Mammary epithelial cell (primary cell): ENCODE data around the gene RICTOR.

Source experiments
- CTCF ChIP-seq, 2 donors: IDR thresholded peaks in 1 of 2; conservative IDR thresholded peaks in 1 of 2; 2 replicates each; pipeline ENCODE4 v1.5.1; 2011 to 2012; ENCODE audit warnings: inconsistent platforms in 2 of 2, low read length in 2 of 2, mild to moderate bottlenecking in 2 of 2, control low read depth in 1 of 2, low read depth in 1 of 2; ENCODE audit not compliant: insufficient read depth in 1 of 2; ENCODE audit errors: extremely low read depth in 1 of 2
- EZH2 ChIP-seq: IDR thresholded peaks from 2 replicates; pipeline ENCODE4 v1.6.1; 2012; ENCODE audit warnings: low read length, inconsistent platforms, borderline replicate concordance

GRCh38 chr5:39120052-39120420, 45.8 kb upstream of the RICTOR start:
- no peak for TF ChIP-seq CTCF (conservative IDR thresholded peaks at IDR 0.05 in 1 of 2, IDR thresholded peaks at IDR 0.05 in 1 of 2; ENCODE audit: extremely low read depth in 1 of 2, insufficient read depth in 1 of 2, low read depth in 1 of 2, low read length in 2 of 2)
- TF ChIP-seq EZH2 = no peak
